ENCODE measurements around the gene PTPN21. TPM values are rescaled to one million over a fixed set of nuclear protein-coding genes. Genes with fewer than 3 reads are reported as not detected.

The PTPN21 gene
- total and polyA plus RNA-seq, 2 of the 13 experiments (the other 11 are each of a cell fraction or from before 2014, with no cell fraction given), result 2.0 to 3.7 TPM

- TF ChIP-seq HNF1B (CRISPR knock-in tag; IDR thresholded peaks at IDR 0.05), result peak; percentile 41; the same call in 1 of the 2 replicates
- TF ChIP-seq CTCF (CRISPR knock-in tag; IDR thresholded peaks at IDR 0.05), result peak; percentile 80
- no peak for TF ChIP-seq EP300 (IDR thresholded peaks at IDR 0.05; ENCODE audit: low read depth in 2 of 2, low read length in 2 of 2)
- no peak for TF ChIP-seq EP300 (CRISPR knock-in tag; IDR thresholded peaks at IDR 0.05; ENCODE audit: borderline replicate concordance)
- no peak for TF ChIP-seq MED13 (CRISPR knock-in tag; IDR thresholded peaks at IDR 0.05)
- TF ChIP-seq NFKB2 (CRISPR knock-in tag; IDR thresholded peaks at IDR 0.05; ENCODE audit: borderline replicate concordance), result no peak
- TF ChIP-seq ZMYM4 (CRISPR knock-in tag; IDR thresholded peaks at IDR 0.05), result peak; percentile 48; the same call in 1 of the 2 replicates
- 0 out of 4 replicates have a peak, but pooled peaks of 1 of the 2 experiments have one; percentile 36 for TF ChIP-seq HMGXB4 (CRISPR knock-in tag; IDR thresholded peaks at IDR 0.05; ENCODE audit: borderline replicate concordance in 1 of 2, low read depth in 1 of 2)
- peak; percentile 34; the same call in 1 of the 2 replicates for TF ChIP-seq FOXO1 (CRISPR knock-in tag; IDR thresholded peaks at IDR 0.05)
- TF ChIP-seq DRAP1 (CRISPR knock-in tag; IDR thresholded peaks at IDR 0.05), result no peak
- TF ChIP-seq MLXIP (CRISPR knock-in tag; IDR thresholded peaks at IDR 0.05; ENCODE audit: borderline replicate concordance), result no peak
- TF ChIP-seq ZXDC (CRISPR knock-in tag; IDR thresholded peaks at IDR 0.05), result no peak
- TF ChIP-seq SOX5 (CRISPR knock-in tag; IDR thresholded peaks at IDR 0.05; ENCODE audit: borderline replicate concordance), result no peak
These were observed 62.3 kb downstream of the PTPN21 start (continued) for GRCh38 chr14:88492272-88493089.
